H1 (cell line): Measurements from ENCODE around the gene MPV17. TPM values are rescaled to one million over a fixed set of nuclear protein-coding genes. Genes with fewer than 3 reads are reported as not detected.

Experiments
- CTCF ChIA-PET: fragments of 300-600 bp; sonication (Branson Sonifier 250); formaldehyde crosslinking; loops from one replicate; lab custom pipeline; 2021; ENCODE audit not compliant: partially characterized antibody; lab: Charles Lee
- POLR2A ChIA-PET: fragments of 300-600 bp; sonication (Branson Sonifier 250); formaldehyde crosslinking; loops from one replicate; lab custom pipeline; 2021; ENCODE audit warnings: inconsistent platforms; ENCODE audit not compliant: partially characterized antibody; lab: Charles Lee
- DNase-seq, 2 experiments: peaks; one replicate each; pipeline versions ENCODE4 v3.0.0 to v3.0.0-alpha.2; 2010 to 2022; ENCODE audit warnings: low spot score in 2 of 2, low read depth in 1 of 2, mixed read lengths in 1 of 2
- FAIRE-seq: peaks from 2 replicates; lab custom pipeline; 2011; peaks lifted over from hg19 to GRCh38; lab: Jason Lieb, UNC
- H2AFZ ChIP-seq: 2 replicates; pipeline ENCODE4 v1.8.1; 2012; ENCODE audit warnings: low read length, inconsistent platforms
- H2AK5ac ChIP-seq: 2 replicates; pipeline ENCODE4 v1.6.1; 2013; ENCODE audit warnings: low read depth, low read length
- H2BK120ac ChIP-seq: replicated peaks from 2 replicates; pipeline ENCODE3; 2013; ENCODE audit warnings: low read depth, low read length, inconsistent platforms
- H2BK12ac ChIP-seq: 2 replicates; pipeline ENCODE4 v1.6.1; 2013; ENCODE audit warnings: low read depth, low read length
- H2BK15ac ChIP-seq: 2 replicates; pipeline ENCODE4 v1.6.1; 2013; ENCODE audit warnings: low read length
- H2BK20ac ChIP-seq: 2 replicates; pipeline ENCODE4 v1.6.1; 2013; ENCODE audit warnings: low read length
- H2BK5ac ChIP-seq: 2 replicates; pipeline ENCODE4 v1.6.1; 2013; ENCODE audit warnings: low read depth, low read length
- H3K14ac ChIP-seq: 2 replicates; pipeline ENCODE4 v1.6.1; 2013; ENCODE audit warnings: inconsistent platforms; ENCODE audit not compliant: insufficient read length
- H3K18ac ChIP-seq: 2 replicates; pipeline ENCODE4 v1.6.1; 2013; ENCODE audit warnings: low read length; ENCODE audit errors: extremely low read depth
- H3K23ac ChIP-seq: 2 replicates; pipeline ENCODE4 v1.6.1; 2013; ENCODE audit warnings: inconsistent platforms; ENCODE audit not compliant: insufficient read length
- H3K23me2 ChIP-seq: 2 replicates; pipeline ENCODE4 v1.6.1; 2013; ENCODE audit warnings: low read depth, low read length
- H3K27ac ChIP-seq: 2 replicates; pipeline ENCODE4 v1.6.1; 2011; ENCODE audit warnings: low read depth, low read length, inconsistent platforms
- H3K27me3 ChIP-seq, 4 experiments: replicated peaks in 1 of 4; 1 replicate in 1 of 4; 2 replicates in 3 of 4; pipeline versions ENCODE4 v1.6.1 to v1.8.1; 2011 to 2013; ENCODE audit warnings: low read length in 3 of 4, mild to moderate bottlenecking in 3 of 4, inconsistent platforms in 2 of 4, mixed read lengths in 2 of 4, moderate library complexity in 1 of 4; ENCODE audit not compliant: control insufficient read depth in 3 of 4, insufficient read depth in 3 of 4; ENCODE audit errors: extremely low read depth in 1 of 4
- H3K36me3 ChIP-seq, 4 experiments: 2 replicates each; pipeline versions ENCODE4 v1.6.1 to v1.8.1; 2011 to 2013; ENCODE audit warnings: mild to moderate bottlenecking in 4 of 4, low read length in 3 of 4, moderate library complexity in 2 of 4, control low read depth in 1 of 4, inconsistent platforms in 1 of 4; ENCODE audit not compliant: insufficient read depth in 4 of 4, control insufficient read depth in 2 of 4
- H3K4ac ChIP-seq: replicated peaks from 2 replicates; pipeline ENCODE3; 2013; ENCODE audit warnings: low read length, low read depth, mixed read lengths, inconsistent platforms; ENCODE audit not compliant: insufficient read length
- H3K4me1 ChIP-seq, 4 experiments: replicated peaks in 1 of 4; 1 replicate in 1 of 4; 2 replicates in 3 of 4; pipeline versions ENCODE4 v1.6.1 to v1.8.1; 2011 to 2013; ENCODE audit warnings: low read length in 3 of 4, inconsistent platforms in 2 of 4, mixed read lengths in 1 of 4; ENCODE audit not compliant: insufficient read depth in 4 of 4, control insufficient read depth in 3 of 4
- H3K4me2 ChIP-seq, 2 experiments: 2 replicates each; pipeline versions ENCODE4 v1.6.1 to v1.8.1; 2011 to 2013; ENCODE audit warnings: low read depth in 2 of 2, low read length in 2 of 2, control low read depth in 1 of 2, inconsistent platforms in 1 of 2, mild to moderate bottlenecking in 1 of 2; ENCODE audit not compliant: insufficient read depth in 1 of 2
- H3K4me3 ChIP-seq, 4 experiments: fragments of 200-600, 300-600 bp in 1 of 4; sonication (generic), shearing (Covaris generic), sonication (Bioruptor Twin) in 1 of 4; 2 replicates each; pipeline versions ENCODE4 v1.5.1 to v1.8.1; 2011 to 2016; ENCODE audit warnings: low read length in 4 of 4, low read depth in 3 of 4, control low read depth in 2 of 4, inconsistent platforms in 2 of 4, mild to moderate bottlenecking in 2 of 4, mixed read lengths in 1 of 4, moderate library complexity in 1 of 4; ENCODE audit not compliant: insufficient read depth in 2 of 4; ENCODE audit errors: extremely low read depth in 1 of 4
- H3K56ac ChIP-seq: replicated peaks from 2 replicates; pipeline ENCODE3; 2013; ENCODE audit warnings: low read depth, mild to moderate bottlenecking, mixed read lengths, low read length, inconsistent platforms; ENCODE audit not compliant: insufficient read length
- H3K79me1 ChIP-seq: 2 replicates; pipeline ENCODE4 v1.6.1; 2013; ENCODE audit warnings: low read depth, low read length, control low read depth
- H3K79me2 ChIP-seq, 2 experiments: 2 replicates each; pipeline versions ENCODE4 v1.6.1 to v1.8.1; 2012 to 2013; ENCODE audit warnings: low read length in 2 of 2, mild to moderate bottlenecking in 2 of 2, inconsistent platforms in 1 of 2; ENCODE audit not compliant: insufficient read depth in 2 of 2, control insufficient read depth in 1 of 2
- H3K9ac ChIP-seq, 4 experiments: replicated peaks in 1 of 4; 1 replicate in 1 of 4; 2 replicates in 3 of 4; pipeline versions ENCODE4 v1.6.1 to v1.8.1; 2011 to 2013; ENCODE audit warnings: low read depth in 3 of 4, low read length in 3 of 4, control low read depth in 2 of 4, mild to moderate bottlenecking in 2 of 4, moderate library complexity in 2 of 4, inconsistent platforms in 1 of 4; ENCODE audit errors: extremely low read depth in 1 of 4
- H3K9me3 ChIP-seq, 2 experiments: 2 replicates each; pipeline versions ENCODE4 v1.6.1 to v1.8.1; 2012 to 2013; ENCODE audit warnings: mild to moderate bottlenecking in 2 of 2, moderate library complexity in 2 of 2, control low read depth in 1 of 2, inconsistent platforms in 1 of 2, low read depth in 1 of 2, low read length in 1 of 2, mixed read lengths in 1 of 2; ENCODE audit not compliant: insufficient read depth in 2 of 2
- H4K20me1 ChIP-seq, 2 experiments: replicated peaks in 1 of 2; 2 replicates each; pipeline versions ENCODE3 to v1.8.1; 2011 to 2013; ENCODE audit warnings: inconsistent platforms in 2 of 2, low read length in 2 of 2, mild to moderate bottlenecking in 1 of 2; ENCODE audit not compliant: insufficient read depth in 2 of 2, control insufficient read depth in 1 of 2
- H4K5ac ChIP-seq: 2 replicates; pipeline ENCODE4 v1.6.1; 2013; ENCODE audit warnings: low read length, low read depth, mixed read lengths, inconsistent platforms; ENCODE audit not compliant: insufficient read length
- H4K8ac ChIP-seq: 2 replicates; pipeline ENCODE4 v1.8.0; 2013; ENCODE audit warnings: mild to moderate bottlenecking, moderate library complexity, low read length, inconsistent platforms; ENCODE audit not compliant: insufficient read depth; ENCODE audit errors: extremely low read depth
- H4K91ac ChIP-seq: replicated peaks from 2 replicates; pipeline ENCODE3; 2013; ENCODE audit warnings: low read length, mixed read lengths, inconsistent platforms; ENCODE audit not compliant: insufficient read length
- FOSL1 ChIP-seq: IDR thresholded peaks from 2 replicates; pipeline ENCODE4 v1.6.1; 2011; ENCODE audit warnings: mild to moderate bottlenecking, low read depth, low read length, moderate library complexity; ENCODE audit not compliant: insufficient read depth
- NRF1 ChIP-seq: IDR thresholded peaks from 2 replicates; pipeline ENCODE4 v1.6.1; 2011; ENCODE audit warnings: mild to moderate bottlenecking, low read depth, low read length, improper control_type of control experiment
- POU5F1 ChIP-seq: IDR thresholded peaks from 2 replicates; pipeline ENCODE4 v1.6.1; 2011; ENCODE audit warnings: low read depth, mild to moderate bottlenecking, low read length, moderate library complexity
- RAD21 ChIP-seq, 2 experiments: IDR thresholded peaks in 1 of 2; conservative IDR thresholded peaks in 1 of 2; 2 replicates each; pipeline ENCODE4 v1.6.1; 2011; ENCODE audit warnings: low read depth in 2 of 2, low read length in 2 of 2, improper control_type of control experiment in 1 of 2, inconsistent platforms in 1 of 2, mild to moderate bottlenecking in 1 of 2, moderate library complexity in 1 of 2
- RFX5 ChIP-seq: IDR thresholded peaks from 2 replicates; pipeline ENCODE4 v1.6.1; 2011; ENCODE audit warnings: low read depth, low read length, improper control_type of control experiment, borderline replicate concordance
- TAF7 ChIP-seq: optimal IDR thresholded peaks from 2 replicates; pipeline ENCODE3; 2011; ENCODE audit warnings: low read depth, mild to moderate bottlenecking, inconsistent platforms, low read length, moderate library complexity, borderline replicate concordance
- TBP ChIP-seq: IDR thresholded peaks from 2 replicates; pipeline ENCODE4 v1.6.1; 2011; ENCODE audit warnings: low read depth, low read length, improper control_type of control experiment
- WGBS, 2 experiments: shearing (Covaris generic) in 1 of 2; methylation state at CpG; one replicate each; pipeline versions ENCODE4 v1.1.6 to v1.1.7; 2013 to 2015; ENCODE audit warnings: low lambda C conversion rate in 2 of 2, mixed read lengths in 2 of 2, inconsistent platforms in 1 of 2, low coverage in 1 of 2, missing lambda C conversion rate in 1 of 2; ENCODE audit not compliant: insufficient replicate concordance in 2 of 2, insufficient coverage in 1 of 2, insufficient read length in 1 of 2; ENCODE audit errors: extremely low coverage in 1 of 2, missing lambda C conversion rate in 1 of 2; 5-methylcytosine and 5-hydroxymethylcytosine counted together
- polyA plus RNA-seq, 7 experiments: library from polyadenylated mRNA; depleted of rRNA in 3 of 7; stranded (reverse) in 5 of 7; unstranded in 2 of 7; fragments of >200 nt in 5 of 7; fragments of 200-250 nt in 2 of 7; gene quantifications; 1 replicate in 5 of 7; 2 replicates in 1 of 7; 4 replicates in 1 of 7; pipeline versions ENCODE4 v1.2.1 to v1.2.3, GENCODE V29; 2011 to 2013; ENCODE audit warnings: missing spikeins in 2 of 7, mixed read lengths in 2 of 7
- total RNA-seq: library from RNA; stranded (reverse); fragmentation: NEBNext Ultra II Directional; extraction: Animal tissue kit (Norgen Biotek cat#: 25700); gene quantifications from 2 replicates; pipeline ENCODE4 v1.2.1, GENCODE V29; 2021
- TF ChIP-seq, protein P1 (sequence below), 3 experiments: IDR thresholded peaks; 1 replicate in 2 of 3; 2 replicates in 1 of 3; pipeline versions ENCODE4 v1.5.1 to v1.6.1; 2011; ENCODE audit warnings: low read length in 3 of 3, mild to moderate bottlenecking in 3 of 3, inconsistent platforms in 2 of 3, low read depth in 1 of 3, moderate library complexity in 1 of 3; ENCODE audit not compliant: insufficient read depth in 1 of 3; ENCODE audit errors: control extremely low read depth in 1 of 3
- TF ChIP-seq, protein P2 (sequence below): IDR thresholded peaks from 2 replicates; pipeline ENCODE4 v1.6.1; 2011; ENCODE audit warnings: low read length, improper control_type of control experiment

The MPV17 gene
- total and polyA plus RNA-seq, 2 of the 8 experiments (the other 6 are each of a cell fraction or from before 2014, with no cell fraction given), result 45.2 to 181 TPM

DNA sequence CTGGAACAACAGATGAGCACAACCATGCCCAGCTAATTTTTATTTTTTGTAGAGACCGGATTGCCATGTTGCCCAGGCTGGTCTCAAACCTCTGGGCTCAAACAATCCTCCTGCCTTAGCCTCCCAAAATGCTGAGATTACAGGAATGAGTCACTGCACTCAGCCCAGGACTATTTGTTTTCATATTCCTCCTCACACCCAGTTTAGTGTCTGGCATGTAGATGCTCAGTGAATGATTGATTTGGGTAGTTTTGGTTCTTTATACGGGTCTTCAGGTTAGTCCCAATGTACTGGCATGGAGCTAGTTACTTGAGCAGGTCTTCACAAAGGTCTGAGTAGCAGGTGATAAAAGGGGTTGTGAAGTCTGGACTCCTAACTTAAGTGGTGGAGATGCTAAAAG, 41.0 kb upstream of the MPV17 start:
- ChIA-PET POLR2A (interaction anchor here (1.0 to 8.0 kb wide), 9 partner anchors 7 to 229 kb away, joined by 3 to 114 read pairs (median 4); partner anchors contain the start of genes GTF3C2, PPM1G, PREB and ZNF513), CTCF (interaction anchor here (0.8 to 1.2 kb wide), 2 partner anchors 80 to 85 kb away, joined by 3 read pairs; no protein-coding TSS in a partner anchor)
- H2BK20ac ChIP-seq, result no peak overlapping the region
- WGBS, 2 experiments, result 92% methylated on average over 2 of the region's 2 CpGs; no CpG with 5 or more reads in 1 of the 2 experiments
- H3K36me3 ChIP-seq, result peaks cover 21 to 46% (median 34%) of the 10 kb centered on the region in 4 experiments
- no peaks in the 10 kb centered on the region for H3K23me2 ChIP-seq
- H3K27me3 ChIP-seq, result no peaks in the 10 kb centered on the region
- no peak overlapping the region for H2BK15ac ChIP-seq
- H4K20me1 ChIP-seq, result peaks cover 0 to 3% of the 10 kb centered on the region in 2 experiments
- no peak overlapping the region for H3K27ac ChIP-seq
- FAIRE-seq (no peak), DNase-seq (no peak)
- no peak overlapping the region for H3K23ac ChIP-seq
- no peak overlapping the region for H2BK12ac ChIP-seq
- H2AK5ac ChIP-seq, result no peak overlapping the region
- H3K79me1 ChIP-seq, result peaks cover 3% of the 10 kb centered on the region; the same call in 1 of the 2 replicates
- H3K14ac ChIP-seq, result no peak overlapping the region
- no peak overlapping the region for H3K4me2 ChIP-seq
- H2BK120ac ChIP-seq, result no peak overlapping the region
- no peaks in the 10 kb centered on the region for H3K9me3 ChIP-seq
- no peak overlapping the region for H3K56ac ChIP-seq
- no peak overlapping the region for H4K5ac ChIP-seq
- no peak overlapping the region for H3K4ac ChIP-seq
- H2AFZ ChIP-seq, result no peak overlapping the region
- H3K79me2 ChIP-seq, result peaks cover 0 to 3% of the 10 kb centered on the region in 2 experiments; a peak in 1 of 4 replicates
- no peak overlapping the region for H4K8ac ChIP-seq
- H3K9ac ChIP-seq, result no peak overlapping the region
- H3K4me1 ChIP-seq, result no peaks in the 10 kb centered on the region
- no peak overlapping the region for H3K18ac ChIP-seq
- no peak overlapping the region for H4K91ac ChIP-seq
- H2BK5ac ChIP-seq, result no peak overlapping the region
- no peak overlapping the region for H3K4me3 ChIP-seq
- TF ChIP-seq RFX5, result no peak
- TF ChIP-seq, protein P1, sequence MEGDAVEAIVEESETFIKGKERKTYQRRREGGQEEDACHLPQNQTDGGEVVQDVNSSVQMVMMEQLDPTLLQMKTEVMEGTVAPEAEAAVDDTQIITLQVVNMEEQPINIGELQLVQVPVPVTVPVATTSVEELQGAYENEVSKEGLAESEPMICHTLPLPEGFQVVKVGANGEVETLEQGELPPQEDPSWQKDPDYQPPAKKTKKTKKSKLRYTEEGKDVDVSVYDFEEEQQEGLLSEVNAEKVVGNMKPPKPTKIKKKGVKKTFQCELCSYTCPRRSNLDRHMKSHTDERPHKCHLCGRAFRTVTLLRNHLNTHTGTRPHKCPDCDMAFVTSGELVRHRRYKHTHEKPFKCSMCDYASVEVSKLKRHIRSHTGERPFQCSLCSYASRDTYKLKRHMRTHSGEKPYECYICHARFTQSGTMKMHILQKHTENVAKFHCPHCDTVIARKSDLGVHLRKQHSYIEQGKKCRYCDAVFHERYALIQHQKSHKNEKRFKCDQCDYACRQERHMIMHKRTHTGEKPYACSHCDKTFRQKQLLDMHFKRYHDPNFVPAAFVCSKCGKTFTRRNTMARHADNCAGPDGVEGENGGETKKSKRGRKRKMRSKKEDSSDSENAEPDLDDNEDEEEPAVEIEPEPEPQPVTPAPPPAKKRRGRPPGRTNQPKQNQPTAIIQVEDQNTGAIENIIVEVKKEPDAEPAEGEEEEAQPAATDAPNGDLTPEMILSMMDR (IDR thresholded peaks at IDR 0.05; ENCODE audit: control extremely low read depth in 1 of 3, insufficient read depth in 1 of 3, low read depth in 1 of 3, low read length in 3 of 3), result no peak
- TF ChIP-seq RAD21 (IDR thresholded peaks at IDR 0.05 in 1 of 2, conservative IDR thresholded peaks at IDR 0.05 in 1 of 2; ENCODE audit: low read depth in 2 of 2, low read length in 2 of 2), result no peak
- TF ChIP-seq TBP, result no peak
- no peak for TF ChIP-seq NRF1
- TF ChIP-seq POU5F1, result no peak
- no peak for TF ChIP-seq FOSL1
- TF ChIP-seq, protein P2, sequence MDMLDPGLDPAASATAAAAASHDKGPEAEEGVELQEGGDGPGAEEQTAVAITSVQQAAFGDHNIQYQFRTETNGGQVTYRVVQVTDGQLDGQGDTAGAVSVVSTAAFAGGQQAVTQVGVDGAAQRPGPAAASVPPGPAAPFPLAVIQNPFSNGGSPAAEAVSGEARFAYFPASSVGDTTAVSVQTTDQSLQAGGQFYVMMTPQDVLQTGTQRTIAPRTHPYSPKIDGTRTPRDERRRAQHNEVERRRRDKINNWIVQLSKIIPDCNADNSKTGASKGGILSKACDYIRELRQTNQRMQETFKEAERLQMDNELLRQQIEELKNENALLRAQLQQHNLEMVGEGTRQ, result no peak
- TF ChIP-seq TAF7, result no peak
